Astrocyte of the cerebellum (primary cell): Measurements from ENCODE around the gene ATP5PO.

Source experiments
- DNase-seq: peaks from one replicate; pipeline ENCODE4 v3.0.0-alpha.2; 2011; ENCODE audit warnings: low read depth
- H3K4me3 ChIP-seq: 2 replicates; pipeline ENCODE4 v1.5.1; 2011; ENCODE audit warnings: mild to moderate bottlenecking, low read depth, low read length, moderate library complexity
- CTCF ChIP-seq: IDR thresholded peaks from 2 replicates; pipeline ENCODE4 v1.5.1; 2012; ENCODE audit warnings: low read length, low read depth, moderate library complexity, mild to moderate bottlenecking; ENCODE audit errors: missing control alignments
- in situ Hi-C: cut with HindIII; loops from 2 replicates; pipeline ENCODE4 v1.10.0; 2017; ENCODE audit warnings: low sequenced_read_pairs

Gene ATP5PO

GRCh38 chr21:33948096-33948950 lies 32.7 kb upstream of the ATP5PO start:
- in situ Hi-C loops: no loop called here

GRCh38 chr21:33947451-33948095 lies 32.0 kb upstream of the ATP5PO start:
- peak; percentile 98 for DNase-seq
- in situ Hi-C loops: no loop called here
- H3K4me3 ChIP-seq: peak overlapping the region; percentile 14
- no peak for TF ChIP-seq CTCF

More at GRCh38 chr21:33948096-33948950, 32.7 kb upstream of the ATP5PO start:
- TF ChIP-seq CTCF: no peak
- DNase-seq: no peak
- H3K4me3 ChIP-seq: peak overlapping the region; percentile 3

GRCh38 chr21:33945652-33946270 lies 30.2 kb upstream of the ATP5PO start:
- DNase-seq: no peak
- no peak for TF ChIP-seq CTCF
- H3K4me3 ChIP-seq: no peak overlapping the region
- in situ Hi-C loops: no loop called here

- TF ChIP-seq CTCF: no peak
- in situ Hi-C loops: no loop called here
- H3K4me3 ChIP-seq: no peak overlapping the region
- no peak for DNase-seq
Measured at GRCh38 chr21:33944185-33944763, 28.7 kb upstream of the ATP5PO start.

GRCh38 chr21:33943293-33943692 lies 27.7 kb upstream of the ATP5PO start:
- no peak for DNase-seq
- TF ChIP-seq CTCF: no peak
- in situ Hi-C loops: no loop called here
- no peak overlapping the region for H3K4me3 ChIP-seq

GRCh38 chr21:33942426-33942825 lies 26.8 kb upstream of the ATP5PO start:
- DNase-seq: no peak

More at GRCh38 chr21:33942426-33942825, 26.8 kb upstream of the ATP5PO start:
- in situ Hi-C loops: no loop called here
- no peak overlapping the region for H3K4me3 ChIP-seq
- no peak for TF ChIP-seq CTCF
